GM21515 (cell line): ENCODE results near the gene RETREG1.
A peak's percentile ranks its signal among the peaks of the same experiment; 100 is the strongest.
"Not testable (repeated sequence)": the region's sequence is repeated elsewhere in the genome, so short reads cannot be mapped to it uniquely, and the experiment has no call there.

Experiments used
- ATAC-seq: cut with Tn5 transposase; IDR thresholded peaks from one replicate; pipeline ENCODE4 v1.9.1; 2021; ENCODE audit not compliant: unreplicated experiment

Gene RETREG1

GRCh38 chr5:16493261-16493660 lies 123.5 kb downstream of the RETREG1 start:
- no peak for ATAC-seq

- ATAC-seq: no peak
Measured at GRCh38 chr5:16492398-16493140, 124.2 kb downstream of the RETREG1 start.

GRCh38 chr5:16490911-16491310 lies 125.9 kb downstream of the RETREG1 start:
- no peak for ATAC-seq

- ATAC-seq: peak; percentile 77
Measured at GRCh38 chr5:16489322-16489791, 127.4 kb downstream of the RETREG1 start.

GRCh38 chr5:16487456-16487855 lies 129.3 kb downstream of the RETREG1 start:
- ATAC-seq: no peak

GRCh38 chr5:16486711-16487111 lies 130.1 kb downstream of the RETREG1 start:
- no peak for ATAC-seq

GRCh38 chr5:16485656-16486055 lies 131.1 kb downstream of the RETREG1 start:
- ATAC-seq: no peak

GRCh38 chr5:16484081-16484480 lies 132.7 kb downstream of the RETREG1 start:
- ATAC-seq: no peak

- ATAC-seq: no peak
Measured at GRCh38 chr5:16483361-16483760, 133.4 kb downstream of the RETREG1 start.

- ATAC-seq: no peak
Measured at GRCh38 chr5:16482891-16483290, 133.9 kb downstream of the RETREG1 start.

GRCh38 chr5:16480821-16481538 lies 135.8 kb downstream of the RETREG1 start:
- no peak for ATAC-seq

- no peak for ATAC-seq
Measured at GRCh38 chr5:16480144-16480543, 136.7 kb downstream of the RETREG1 start.

GRCh38 chr5:16477541-16477940 lies 139.3 kb downstream of the RETREG1 start:
- no peak for ATAC-seq

- not testable (repeated sequence) for ATAC-seq
Measured at GRCh38 chr5:16476417-16476816, 140.4 kb downstream of the RETREG1 start.

- ATAC-seq: no peak
Measured at GRCh38 chr5:16471387-16471786, 145.4 kb downstream of the RETREG1 start.

- ATAC-seq: peak; percentile 72
Measured at GRCh38 chr5:16467363-16468219, 149.2 kb downstream of the RETREG1 start.

- peak; percentile 85 for ATAC-seq
Measured at GRCh38 chr5:16465544-16466432, 151.0 kb downstream of the RETREG1 start, which contains the start of gene ZNF622. TSS of gene ZNF622 (minus strand) at chr5:16465800. CDS start at chr5:16465665, 135 bp downstream.

GRCh38 chr5:16464664-16465543 lies 151.9 kb downstream of the RETREG1 start:
- no peak for ATAC-seq

- no peak for ATAC-seq
Measured at GRCh38 chr5:16464231-16464630, 152.6 kb downstream of the RETREG1 start.
